SK-N-SH treated with all-trans-retinoic acid at 6 μM for 48 hours (cell line): ENCODE measurements around the gene TMEM229B.

Source experiments
- ATAC-seq: fragments of 200-7000 bp; cut with Tn5 transposase; 3 replicates; pipeline ENCODE4 v1.9.1; 2020; ENCODE audit warnings: mild to moderate bottlenecking, moderate library complexity
- ARNTL ChIP-seq: fragments of 450-650 bp; formaldehyde crosslinking; IDR thresholded peaks from 2 replicates; pipeline ENCODE4 v1.5.0; 2020; ENCODE audit warnings: low read depth, mild to moderate bottlenecking, moderate library complexity, borderline replicate concordance
- BACH2 ChIP-seq: fragments of 250-450 bp; sonication (Bioruptor Pico); IDR thresholded peaks from 2 replicates; pipeline ENCODE4 v1.9.0; 2021; ENCODE audit warnings: mild to moderate bottlenecking, borderline replicate concordance
- CREB5 ChIP-seq: fragments of 250-450 bp; sonication (Bioruptor Pico); IDR thresholded peaks from 2 replicates; pipeline ENCODE4 v1.5.1; 2020; ENCODE audit warnings: low read depth, mild to moderate bottlenecking, moderate library complexity
- CSDC2 ChIP-seq: fragments of 250-450 bp; sonication (Bioruptor Pico); IDR thresholded peaks from 2 replicates; pipeline ENCODE4 v1.5.0; 2020; ENCODE audit warnings: mild to moderate bottlenecking, moderate library complexity
- CSRNP3 ChIP-seq: fragments of 250-450 bp; sonication (Bioruptor Pico); IDR thresholded peaks from 2 replicates; pipeline ENCODE4 v1.5.1; 2021; ENCODE audit warnings: mild to moderate bottlenecking, moderate library complexity
- ESRRG ChIP-seq: fragments of 250-450 bp; sonication (Bioruptor Pico); IDR thresholded peaks from 2 replicates; pipeline ENCODE4 v1.6.1; 2021; ENCODE audit warnings: mild to moderate bottlenecking
- GLIS3 ChIP-seq: fragments of 250-450 bp; sonication (Bioruptor Pico); IDR thresholded peaks from 2 replicates; pipeline ENCODE4 v1.5.0; 2020; ENCODE audit warnings: mild to moderate bottlenecking, moderate library complexity
- OSR1 ChIP-seq: fragments of 250-450 bp; sonication (Bioruptor Pico); IDR thresholded peaks from 2 replicates; pipeline ENCODE4 v1.8.0; 2022; ENCODE audit warnings: moderate library complexity, mild to moderate bottlenecking, inconsistent platforms
- PATZ1 ChIP-seq: fragments of 250-450 bp; sonication (Bioruptor Pico); IDR thresholded peaks from 2 replicates; pipeline ENCODE4 v1.8.0; 2020; ENCODE audit warnings: mild to moderate bottlenecking, moderate library complexity, borderline replicate concordance
- POU6F1 ChIP-seq: fragments of 250-450 bp; sonication (Bioruptor Pico); IDR thresholded peaks from 2 replicates; pipeline ENCODE4 v1.8.0; 2021; ENCODE audit warnings: low read depth, mild to moderate bottlenecking, moderate library complexity, borderline replicate concordance
- PPARA ChIP-seq: fragments of 250-450 bp; sonication (Bioruptor Pico); IDR thresholded peaks from 2 replicates; pipeline ENCODE4 v1.5.0; 2020; ENCODE audit warnings: mild to moderate bottlenecking, borderline replicate concordance
- RARB ChIP-seq: fragments of 250-450 bp; sonication (Bioruptor Pico); IDR thresholded peaks from 2 replicates; pipeline ENCODE4 v1.8.0; 2021; ENCODE audit warnings: mild to moderate bottlenecking, moderate library complexity
- SNAI2 ChIP-seq: fragments of 250-450 bp; sonication (Bioruptor Pico); IDR thresholded peaks from 2 replicates; pipeline ENCODE4 v1.5.0; 2020; ENCODE audit warnings: mild to moderate bottlenecking, moderate library complexity
- TCF4 ChIP-seq: fragments of 250-450 bp; sonication (Bioruptor Pico); IDR thresholded peaks from 2 replicates; pipeline ENCODE4 v1.8.0; 2021; ENCODE audit warnings: mild to moderate bottlenecking, moderate library complexity, borderline replicate concordance
- TOX ChIP-seq: fragments of 250-450 bp; sonication (Bioruptor Pico); IDR thresholded peaks from 2 replicates; pipeline ENCODE4 v1.8.0; 2021; ENCODE audit warnings: mild to moderate bottlenecking, moderate library complexity, borderline replicate concordance
- TSHZ2 ChIP-seq: fragments of 250-450 bp; sonication (Bioruptor Pico); IDR thresholded peaks from 2 replicates; pipeline ENCODE4 v1.5.0; 2020; ENCODE audit warnings: mild to moderate bottlenecking, moderate library complexity
- ZC3H10 ChIP-seq: fragments of 250-450 bp; sonication (Bioruptor Pico); IDR thresholded peaks from 2 replicates; pipeline ENCODE4 v1.5.1; 2021; ENCODE audit warnings: mild to moderate bottlenecking, moderate library complexity
- ZFP3 ChIP-seq: fragments of 250-450 bp; sonication (Bioruptor Pico); IDR thresholded peaks from 2 replicates; pipeline ENCODE4 v1.5.0; 2020; ENCODE audit warnings: mild to moderate bottlenecking, moderate library complexity
- ZFP30 ChIP-seq: fragments of 450-650 bp; formaldehyde crosslinking; IDR thresholded peaks from 2 replicates; pipeline ENCODE4 v1.5.0; 2022; ENCODE audit warnings: mild to moderate bottlenecking, moderate library complexity
- ZNF565 ChIP-seq: fragments of 450-650 bp; formaldehyde crosslinking; conservative IDR thresholded peaks from 2 replicates; pipeline ENCODE4 v1.5.0; 2020; ENCODE audit warnings: low read depth, mild to moderate bottlenecking, moderate library complexity
- ZNF70 ChIP-seq: fragments of 450-650 bp; formaldehyde crosslinking; IDR thresholded peaks from 2 replicates; pipeline ENCODE4 v1.5.0; 2020; ENCODE audit warnings: mild to moderate bottlenecking, moderate library complexity
- ZNF8 ChIP-seq: fragments of 450-650 bp; formaldehyde crosslinking; IDR thresholded peaks from 2 replicates; pipeline ENCODE4 v1.5.0; 2020; ENCODE audit warnings: mild to moderate bottlenecking, moderate library complexity

Gene TMEM229B

GRCh38 chr14:67444395-67444794, 44.1 kb downstream of the TMEM229B start:
- no peak for TF ChIP-seq PPARA
- TF ChIP-seq ARNTL = no peak
- TF ChIP-seq ZNF565 (CRISPR knock-in tag) = no peak
- TF ChIP-seq TOX (CRISPR knock-in tag) = no peak
- TF ChIP-seq OSR1 = no peak
- no peak for TF ChIP-seq CREB5 (CRISPR knock-in tag)
- no peak for ATAC-seq

- no peak for ATAC-seq
- no peak for TF ChIP-seq ZNF70 (CRISPR knock-in tag)
- TF ChIP-seq BACH2 = no peak
Observed at GRCh38 chr14:67442139-67442906, 46.2 kb downstream of the TMEM229B start.

GRCh38 chr14:67441672-67442071, 46.8 kb downstream of the TMEM229B start:
- TF ChIP-seq ZFP3 (CRISPR knock-in tag) (no peak), ZNF70 (CRISPR knock-in tag) (no peak), ZNF565 (CRISPR knock-in tag) (no peak), ESRRG (CRISPR knock-in tag) (no peak), PPARA (no peak), BACH2 (no peak), SNAI2 (CRISPR knock-in tag) (no peak), CREB5 (CRISPR knock-in tag) (no peak), CSRNP3 (CRISPR knock-in tag) (no peak), CSDC2 (no peak), RARB (CRISPR knock-in tag) (no peak), POU6F1 (CRISPR knock-in tag) (no peak), PATZ1 (no peak), ARNTL (no peak), ZC3H10 (CRISPR knock-in tag) (no peak), TCF4 (no peak), ZFP30 (CRISPR knock-in tag) (no peak), TSHZ2 (CRISPR knock-in tag) (no peak), GLIS3 (CRISPR knock-in tag) (no peak), ZNF8 (CRISPR knock-in tag) (no peak)
- no peak for ATAC-seq
